Esophagus squamous epithelium (tissue), 4 donors: ENCODE data around the gene NXPE3.

ENCODE experiments used
- POLR2A ChIP-seq, 4 donors: fragments of 450-650 bp; IDR thresholded peaks; one replicate each; pipeline ENCODE4 v1.6.1; 2017; ENCODE audit warnings: antibody characterized with exemption in 4 of 4, mild to moderate bottlenecking in 4 of 4, moderate library complexity in 3 of 4
- TF ChIP-seq, protein P1 (sequence below), 6 experiments: fragments of 450-650 bp in 4 of 6; fragments of 200-600 bp in 2 of 6; sonication (generic) in 2 of 6; IDR thresholded peaks; one replicate each; pipeline ENCODE4 v1.5.1; 2016 to 2019; ENCODE audit warnings: antibody characterized with exemption in 6 of 6, mild to moderate bottlenecking in 4 of 6, moderate library complexity in 4 of 6

DNA sequence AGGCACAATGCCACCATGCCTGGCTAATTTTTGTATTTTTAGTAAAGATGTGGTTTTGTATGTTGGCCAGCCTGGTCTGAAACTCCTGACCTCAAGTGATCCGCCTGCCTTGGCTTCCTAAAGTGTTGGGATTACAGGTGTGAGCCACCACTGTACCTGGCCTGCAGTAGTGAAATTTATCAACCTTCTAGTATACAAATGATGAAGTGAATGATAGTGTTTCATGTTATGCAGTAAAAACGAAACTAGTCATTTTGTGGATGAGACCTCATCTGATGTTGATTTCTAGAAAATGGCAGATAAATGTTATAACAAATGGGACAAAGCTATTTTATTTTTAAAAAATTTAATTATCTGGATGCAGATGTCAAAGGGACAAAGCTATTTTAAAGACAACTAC lies 32.9 kb downstream of the NXPE3 start:
- TF ChIP-seq, protein P1, sequence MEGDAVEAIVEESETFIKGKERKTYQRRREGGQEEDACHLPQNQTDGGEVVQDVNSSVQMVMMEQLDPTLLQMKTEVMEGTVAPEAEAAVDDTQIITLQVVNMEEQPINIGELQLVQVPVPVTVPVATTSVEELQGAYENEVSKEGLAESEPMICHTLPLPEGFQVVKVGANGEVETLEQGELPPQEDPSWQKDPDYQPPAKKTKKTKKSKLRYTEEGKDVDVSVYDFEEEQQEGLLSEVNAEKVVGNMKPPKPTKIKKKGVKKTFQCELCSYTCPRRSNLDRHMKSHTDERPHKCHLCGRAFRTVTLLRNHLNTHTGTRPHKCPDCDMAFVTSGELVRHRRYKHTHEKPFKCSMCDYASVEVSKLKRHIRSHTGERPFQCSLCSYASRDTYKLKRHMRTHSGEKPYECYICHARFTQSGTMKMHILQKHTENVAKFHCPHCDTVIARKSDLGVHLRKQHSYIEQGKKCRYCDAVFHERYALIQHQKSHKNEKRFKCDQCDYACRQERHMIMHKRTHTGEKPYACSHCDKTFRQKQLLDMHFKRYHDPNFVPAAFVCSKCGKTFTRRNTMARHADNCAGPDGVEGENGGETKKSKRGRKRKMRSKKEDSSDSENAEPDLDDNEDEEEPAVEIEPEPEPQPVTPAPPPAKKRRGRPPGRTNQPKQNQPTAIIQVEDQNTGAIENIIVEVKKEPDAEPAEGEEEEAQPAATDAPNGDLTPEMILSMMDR (IDR thresholded peaks at IDR 0.05), result no peak
- TF ChIP-seq POLR2A (IDR thresholded peaks at IDR 0.05), result no peak
